ENCODE data around the gene CAPN8.
A peak's percentile ranks its signal among the peaks of the same experiment; 100 is the strongest.

Gene CAPN8

DNA sequence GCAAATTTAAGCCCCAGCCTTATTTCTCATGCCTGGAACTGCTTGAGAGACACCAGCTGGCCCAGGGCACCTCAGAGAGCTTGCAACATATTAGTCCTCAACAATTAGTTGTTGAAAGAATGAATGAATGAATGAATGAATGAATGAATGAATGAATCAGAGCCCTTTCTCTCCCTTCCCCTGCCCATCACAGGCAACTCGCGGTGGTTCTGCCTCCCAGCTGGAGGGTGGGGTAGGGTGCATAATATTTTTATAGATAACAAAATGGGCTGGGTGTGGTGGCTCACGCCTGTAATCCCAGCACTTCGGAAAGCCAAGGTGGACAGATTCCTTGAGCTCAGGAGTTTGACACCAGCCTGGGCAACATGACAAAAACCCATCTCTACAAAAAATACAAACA, 162.2 kb downstream of the CAPN8 start:
- Histone ChIP-seq H3K9ac (ENCODE audit: insufficient read length, low read depth) (no peak overlapping the region), H3K4me3 (ENCODE audit: insufficient read length, low read depth) (no peak overlapping the region), H3K9me3 (ENCODE audit: insufficient read depth, low read length) (no peaks in the 10 kb centered on the region), H3K36me3 (ENCODE audit: insufficient read depth, insufficient read length, low read length) (no peaks in the 10 kb centered on the region), H3K27me3 (ENCODE audit: insufficient read depth, insufficient read length) (no peaks in the 10 kb centered on the region), H3K4me1 (ENCODE audit: insufficient read depth, insufficient read length) (peaks cover 3% of the 10 kb centered on the region)
- no peak for TF ChIP-seq SUZ12 (IDR thresholded peaks at IDR 0.05; ENCODE audit: extremely low read depth, insufficient read depth, insufficient read length)
- no peak for TF ChIP-seq YY1 (IDR thresholded peaks at IDR 0.05; ENCODE audit: insufficient read depth, insufficient read length)
- no peak for TF ChIP-seq ZNF274 (IDR thresholded peaks at IDR 0.05; ENCODE audit: low read depth, low read length)
- DNase-seq (ENCODE audit: low read depth, low spot score) = no peak

DNA sequence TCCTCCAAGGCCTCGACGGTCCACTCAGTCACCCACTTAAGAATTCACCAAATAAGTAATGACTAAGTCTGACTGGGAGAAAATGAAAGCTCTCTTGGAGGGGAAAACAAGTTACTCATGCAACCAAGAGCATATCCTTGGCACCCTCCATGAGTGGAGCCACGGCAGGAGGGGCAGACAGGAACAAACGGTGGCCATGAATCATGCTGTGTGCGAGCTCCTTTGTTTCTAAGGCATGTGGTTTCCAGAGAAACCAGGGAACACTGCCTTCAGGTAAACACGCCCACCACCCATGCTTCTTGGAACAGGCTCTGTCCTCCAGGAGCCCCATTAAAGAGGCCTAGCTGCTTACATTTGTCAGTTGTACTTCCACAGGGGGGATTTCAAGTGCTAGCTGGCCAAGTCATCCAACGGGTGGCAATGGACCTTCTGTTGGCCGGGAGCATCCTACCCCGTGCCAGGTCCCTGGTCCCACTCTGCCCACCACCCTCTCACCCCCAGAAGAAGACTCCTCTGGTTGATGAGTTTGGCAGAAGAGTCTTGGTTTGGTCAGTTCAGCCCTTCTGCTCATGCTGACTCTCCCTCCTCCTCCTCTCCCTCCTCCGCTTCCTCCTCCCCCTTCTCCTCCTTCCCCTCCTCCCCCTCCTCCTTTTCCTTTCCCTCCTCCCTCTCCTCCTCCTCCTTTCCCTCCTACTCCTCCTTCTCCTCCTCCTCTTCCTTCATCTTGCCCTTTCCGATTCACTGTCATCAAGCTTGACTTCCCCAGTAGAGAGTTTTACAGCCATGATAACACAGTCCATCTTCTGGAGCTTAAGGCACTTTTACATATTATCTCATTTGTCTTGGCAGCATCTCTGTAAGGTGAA, 164.7 kb downstream of the CAPN8 start:
- Histone ChIP-seq H3K36me3 (ENCODE audit: insufficient read depth, insufficient read length, low read length) (no peaks in the 10 kb centered on the region), H3K27me3 (ENCODE audit: insufficient read depth, insufficient read length) (no peaks in the 10 kb centered on the region), H3K9ac (ENCODE audit: insufficient read length, low read depth) (no peak overlapping the region), H3K4me1 (ENCODE audit: insufficient read depth, insufficient read length) (peaks cover 3% of the 10 kb centered on the region), H3K4me3 (ENCODE audit: insufficient read length, low read depth) (no peak overlapping the region), H3K9me3 (ENCODE audit: insufficient read depth, low read length) (no peaks in the 10 kb centered on the region)
- peak; percentile 33 for DNase-seq (ENCODE audit: low read depth, low spot score)
- TF ChIP-seq YY1 (IDR thresholded peaks at IDR 0.05; ENCODE audit: insufficient read depth, insufficient read length) = no peak
- no peak for TF ChIP-seq SUZ12 (IDR thresholded peaks at IDR 0.05; ENCODE audit: extremely low read depth, insufficient read depth, insufficient read length)
- TF ChIP-seq ZNF274 (IDR thresholded peaks at IDR 0.05; ENCODE audit: low read depth, low read length) = no peak

DNA sequence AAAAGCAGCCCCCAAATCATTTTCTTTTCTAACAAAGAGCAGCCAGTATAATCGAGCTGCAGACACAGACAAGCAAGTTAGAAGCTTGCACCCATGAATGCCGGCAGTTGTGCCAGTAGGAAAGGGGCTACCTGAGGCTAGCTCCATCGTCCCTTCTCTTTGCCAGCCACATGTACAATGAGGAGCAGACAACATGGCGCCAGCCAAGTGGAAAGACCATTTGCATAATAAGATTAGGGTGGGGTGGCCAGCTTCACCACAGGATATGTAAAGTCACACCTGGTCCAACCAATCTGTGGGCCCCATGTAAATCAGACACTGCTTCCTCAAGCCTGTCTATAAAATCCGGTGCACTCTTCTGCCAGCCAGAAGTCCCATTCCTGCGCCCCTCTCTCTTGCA, 168.6 kb downstream of the CAPN8 start:
- H3K36me3 ChIP-seq (ENCODE audit: insufficient read depth, insufficient read length, low read length) = no peaks in the 10 kb centered on the region
- H3K9me3 ChIP-seq (ENCODE audit: insufficient read depth, low read length) = no peaks in the 10 kb centered on the region
- no peak overlapping the region for H3K4me3 ChIP-seq (ENCODE audit: insufficient read length, low read depth)
- no peak overlapping the region for H3K9ac ChIP-seq (ENCODE audit: insufficient read length, low read depth)
- no peak for DNase-seq (ENCODE audit: low read depth, low spot score)
- TF ChIP-seq ZNF274 (IDR thresholded peaks at IDR 0.05; ENCODE audit: low read depth, low read length) (no peak), SUZ12 (IDR thresholded peaks at IDR 0.05; ENCODE audit: extremely low read depth, insufficient read depth, insufficient read length) (no peak), YY1 (IDR thresholded peaks at IDR 0.05; ENCODE audit: insufficient read depth, insufficient read length) (no peak)
- no peaks in the 10 kb centered on the region for H3K27me3 ChIP-seq (ENCODE audit: insufficient read depth, insufficient read length)
- peaks cover 3% of the 10 kb centered on the region for H3K4me1 ChIP-seq (ENCODE audit: insufficient read depth, insufficient read length)

DNA sequence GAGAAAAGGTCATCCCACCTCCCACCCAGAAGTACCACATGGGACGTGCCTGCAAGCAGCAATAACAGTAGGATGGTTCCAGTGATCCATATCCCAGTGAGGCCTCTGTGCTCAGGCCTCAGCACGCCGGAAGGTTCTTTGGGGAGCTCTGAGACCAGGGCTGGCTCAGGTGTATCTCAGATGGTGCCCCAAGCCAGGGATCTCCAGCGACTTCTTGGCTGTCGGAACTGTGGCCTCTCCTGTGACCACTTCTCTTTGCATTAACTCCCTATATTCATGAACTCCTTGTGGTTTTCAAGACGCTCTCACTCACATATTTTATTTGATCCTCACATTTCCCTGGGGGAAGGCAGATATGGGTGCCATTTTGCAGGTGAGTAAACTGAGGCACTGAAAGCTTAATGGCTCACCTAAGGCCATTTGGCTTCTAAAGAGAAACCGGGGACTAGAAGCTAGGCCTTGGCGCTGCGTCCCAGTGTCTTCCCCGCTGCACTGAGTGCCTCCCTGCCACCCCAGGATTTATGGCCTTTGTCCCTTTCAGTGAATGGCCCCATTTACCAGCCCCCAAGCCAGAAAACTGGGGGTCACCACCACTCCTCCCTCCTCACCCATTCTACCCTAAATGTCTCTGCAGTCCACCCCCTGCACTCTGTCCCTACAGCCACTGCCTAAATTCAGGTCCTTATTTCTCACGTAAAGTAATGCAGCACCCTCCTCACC, 170.4 kb downstream of the CAPN8 start:
- DNase-seq (ENCODE audit: low read depth, low spot score) = no peak
- no peaks in the 10 kb centered on the region for H3K9me3 ChIP-seq (ENCODE audit: insufficient read depth, low read length)
- H3K4me1 ChIP-seq (ENCODE audit: insufficient read depth, insufficient read length) = peaks cover 3% of the 10 kb centered on the region
- H3K4me3 ChIP-seq (ENCODE audit: insufficient read length, low read depth) = no peak overlapping the region
- H3K27me3 ChIP-seq (ENCODE audit: insufficient read depth, insufficient read length) = no peaks in the 10 kb centered on the region
- H3K36me3 ChIP-seq (ENCODE audit: insufficient read depth, insufficient read length, low read length) = no peaks in the 10 kb centered on the region
- no peak overlapping the region for H3K9ac ChIP-seq (ENCODE audit: insufficient read length, low read depth)
- TF ChIP-seq YY1 (IDR thresholded peaks at IDR 0.05; ENCODE audit: insufficient read depth, insufficient read length) = no peak
- no peak for TF ChIP-seq SUZ12 (IDR thresholded peaks at IDR 0.05; ENCODE audit: extremely low read depth, insufficient read depth, insufficient read length)
- no peak for TF ChIP-seq ZNF274 (IDR thresholded peaks at IDR 0.05; ENCODE audit: low read depth, low read length)

DNA sequence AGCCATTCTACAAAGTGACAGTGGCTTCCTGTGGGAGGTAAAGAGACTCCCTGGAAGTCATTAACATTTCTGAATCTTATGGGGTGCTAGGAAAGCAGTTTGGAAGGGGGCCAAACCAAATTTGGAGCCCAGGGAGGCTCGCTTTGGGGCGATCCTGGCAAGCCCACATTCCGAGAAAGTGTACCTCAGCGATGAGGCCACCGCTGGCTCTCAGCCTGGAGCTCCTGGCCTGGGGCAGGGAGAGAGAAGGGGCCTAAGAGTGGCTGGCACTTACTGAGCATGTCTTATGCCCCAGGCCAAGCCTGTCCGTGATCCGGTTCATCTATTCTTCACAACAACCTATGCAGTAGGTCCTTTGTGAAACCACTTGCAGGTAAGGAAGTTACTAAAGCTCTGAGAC, 173.5 kb downstream of the CAPN8 start:
- no peak overlapping the region for H3K4me3 ChIP-seq (ENCODE audit: insufficient read length, low read depth)
- no peaks in the 10 kb centered on the region for H3K27me3 ChIP-seq (ENCODE audit: insufficient read depth, insufficient read length)
- no peak for TF ChIP-seq YY1 (IDR thresholded peaks at IDR 0.05; ENCODE audit: insufficient read depth, insufficient read length)
- no peak for TF ChIP-seq SUZ12 (IDR thresholded peaks at IDR 0.05; ENCODE audit: extremely low read depth, insufficient read depth, insufficient read length)
- TF ChIP-seq ZNF274 (IDR thresholded peaks at IDR 0.05; ENCODE audit: low read depth, low read length) = no peak
- no peaks in the 10 kb centered on the region for H3K36me3 ChIP-seq (ENCODE audit: insufficient read depth, insufficient read length, low read length)
- DNase-seq (ENCODE audit: low read depth, low spot score) = no peak
- no peaks in the 10 kb centered on the region for H3K4me1 ChIP-seq (ENCODE audit: insufficient read depth, insufficient read length)
- H3K9me3 ChIP-seq (ENCODE audit: insufficient read depth, low read length) = no peaks in the 10 kb centered on the region; the same call in 1 of the 2 replicates
- no peak overlapping the region for H3K9ac ChIP-seq (ENCODE audit: insufficient read length, low read depth)

All from NT2/D1 (cell line).